T-cell (primary cell): ENCODE results near the gene EEF1AKMT1. TPM values are rescaled to one million over a fixed set of nuclear protein-coding genes. Genes with fewer than 3 reads are reported as not detected.

Source experiments
- ATAC-seq, 4 experiments: fragments of 200-7000 bp in 3 of 4; fragments of 150-1000 bp in 1 of 4; cut with Tn5 transposase; replicated peaks in 1 of 4; 1 replicate in 3 of 4; 2 replicates in 1 of 4; pipeline ENCODE4 v1.10.0; 2021; ENCODE audit warnings: moderate library complexity in 3 of 4, mild to moderate bottlenecking in 2 of 4, moderate number of reproducible peaks in 1 of 4
- CTCF ChIA-PET, 2 donors: fragments of 300-600 bp; sonication (Branson Sonifier 250); formaldehyde crosslinking; loops; one replicate each; lab custom pipeline; 2022; ENCODE audit warnings: antibody characterized with exemption in 2 of 2; lab: Charles Lee
- POLR2A ChIA-PET, 2 donors: fragments of 300-600 bp; sonication (Branson Sonifier 250); formaldehyde crosslinking; loops; one replicate each; lab custom pipeline; 2022; ENCODE audit warnings: antibody characterized with exemption in 2 of 2; lab: Charles Lee
- DNase-seq, 35 experiments: peaks; one replicate each; pipeline versions ENCODE4 v3.0.0 to v3.0.0-alpha.2; 2013 to 2023
- H3K27ac ChIP-seq: one replicate; pipeline ENCODE4 v1.5.1; 2013; ENCODE audit warnings: low read length
- H3K27me3 ChIP-seq, 2 experiments: replicated peaks in 1 of 2; 1 replicate in 1 of 2; 2 replicates in 1 of 2; pipeline versions ENCODE4 v1.6.1 to v1.7.0; 2013; ENCODE audit warnings: low read length in 1 of 2, mixed read lengths in 1 of 2; ENCODE audit not compliant: control insufficient read depth in 2 of 2, insufficient read depth in 2 of 2; ENCODE audit errors: extremely low read depth in 1 of 2
- H3K36me3 ChIP-seq, 2 donors: 1 replicate in 1 of 2; 2 replicates in 1 of 2; pipeline versions ENCODE4 v1.6.1 to v1.7.0; 2013; ENCODE audit warnings: low read length in 1 of 2; ENCODE audit not compliant: control insufficient read depth in 2 of 2, insufficient read depth in 1 of 2; ENCODE audit errors: extremely low read depth in 1 of 2
- H3K4me1 ChIP-seq, 2 experiments: 1 replicate in 1 of 2; 2 replicates in 1 of 2; pipeline versions ENCODE4 v1.6.1 to v1.7.0; 2013; ENCODE audit warnings: low read length in 2 of 2, mixed read lengths in 1 of 2; ENCODE audit not compliant: insufficient read depth in 2 of 2, control insufficient read depth in 1 of 2; ENCODE audit errors: extremely low read depth in 1 of 2
- H3K4me3 ChIP-seq, 2 donors: 1 replicate in 1 of 2; 2 replicates in 1 of 2; pipeline versions ENCODE4 v1.5.1 to v1.7.0; 2013; ENCODE audit warnings: mild to moderate bottlenecking in 2 of 2, low read length in 1 of 2, moderate library complexity in 1 of 2; ENCODE audit not compliant: control insufficient read depth in 1 of 2; ENCODE audit errors: extremely low read depth in 1 of 2
- H3K9me3 ChIP-seq: 2 replicates; pipeline ENCODE4 v1.7.0; 2013
- H3K27ac Mint-ChIP-seq, 2 donors: one replicate each; pipeline ENCODE4 v1.8.0; 2020 to 2021; ENCODE audit warnings: mild to moderate bottlenecking in 2 of 2, mixed read lengths in 2 of 2
- H3K27me3 Mint-ChIP-seq, 2 donors: one replicate each; pipeline ENCODE4 v1.8.0; 2021 to 2022; ENCODE audit warnings: mixed read lengths in 2 of 2
- H3K36me3 Mint-ChIP-seq: one replicate; pipeline ENCODE4 v1.8.0; 2021; ENCODE audit warnings: mixed read lengths
- H3K4me1 Mint-ChIP-seq, 3 donors: one replicate each; pipeline ENCODE4 v1.8.0; 2020 to 2022; ENCODE audit warnings: mixed read lengths in 3 of 3, mild to moderate bottlenecking in 1 of 3
- H3K4me3 Mint-ChIP-seq, 3 donors: one replicate each; pipeline ENCODE4 v1.8.0; 2020 to 2022; ENCODE audit warnings: mild to moderate bottlenecking in 3 of 3, mixed read lengths in 3 of 3, moderate library complexity in 3 of 3
- H3K9me3 Mint-ChIP-seq, 3 donors: one replicate each; pipeline ENCODE4 v1.8.0; 2020 to 2022; ENCODE audit warnings: mixed read lengths in 3 of 3
- WGBS: methylation state at CpG from one replicate; pipeline ENCODE4 v1.1.5; 2013; ENCODE audit warnings: missing lambda C conversion rate; ENCODE audit not compliant: insufficient coverage; 5-methylcytosine and 5-hydroxymethylcytosine counted together
- total RNA-seq, 35 experiments: library from RNA in 6 of 35; stranded (reverse) in 6 of 35; fragments of 120-200 nt in 1 of 35; gene quantifications; one replicate each; pipeline versions ENCODE4 v1.2.1 to v1.2.4 and lab custom pipeline; 2013 to 2026

EEF1AKMT1 gene
- total RNA-seq, 5 donors from 2014 or later (not counting 1 experiment from before 2014, with no cell fraction given): 3.5 to 6.1 (median 4.3) TPM

DNA sequence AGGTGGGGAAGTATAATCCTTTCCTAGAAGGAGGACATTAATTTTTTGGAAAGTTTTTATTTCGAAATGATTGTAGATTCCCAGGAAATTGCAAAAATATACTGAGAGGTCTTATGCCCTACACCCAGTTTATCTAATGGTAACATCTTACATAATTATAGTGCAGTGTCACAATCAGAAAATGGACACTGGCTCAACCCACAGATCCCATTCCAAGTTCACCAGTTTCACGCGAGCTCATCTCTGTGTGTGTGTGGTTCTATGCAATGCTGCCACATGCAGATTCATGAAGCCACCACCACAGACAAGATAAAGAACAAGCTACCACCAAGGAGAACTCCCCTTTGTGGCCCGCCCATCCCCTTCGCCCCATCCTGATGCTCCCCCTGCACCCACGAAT, 45.9 kb downstream of the EEF1AKMT1 start:
- CTCF ChIA-PET: interaction anchor here in 1 of 2 donors (0.6 kb wide), 1 partner anchor 19 kb away, joined by 5 read pairs; no protein-coding TSS in a partner anchor

DNA sequence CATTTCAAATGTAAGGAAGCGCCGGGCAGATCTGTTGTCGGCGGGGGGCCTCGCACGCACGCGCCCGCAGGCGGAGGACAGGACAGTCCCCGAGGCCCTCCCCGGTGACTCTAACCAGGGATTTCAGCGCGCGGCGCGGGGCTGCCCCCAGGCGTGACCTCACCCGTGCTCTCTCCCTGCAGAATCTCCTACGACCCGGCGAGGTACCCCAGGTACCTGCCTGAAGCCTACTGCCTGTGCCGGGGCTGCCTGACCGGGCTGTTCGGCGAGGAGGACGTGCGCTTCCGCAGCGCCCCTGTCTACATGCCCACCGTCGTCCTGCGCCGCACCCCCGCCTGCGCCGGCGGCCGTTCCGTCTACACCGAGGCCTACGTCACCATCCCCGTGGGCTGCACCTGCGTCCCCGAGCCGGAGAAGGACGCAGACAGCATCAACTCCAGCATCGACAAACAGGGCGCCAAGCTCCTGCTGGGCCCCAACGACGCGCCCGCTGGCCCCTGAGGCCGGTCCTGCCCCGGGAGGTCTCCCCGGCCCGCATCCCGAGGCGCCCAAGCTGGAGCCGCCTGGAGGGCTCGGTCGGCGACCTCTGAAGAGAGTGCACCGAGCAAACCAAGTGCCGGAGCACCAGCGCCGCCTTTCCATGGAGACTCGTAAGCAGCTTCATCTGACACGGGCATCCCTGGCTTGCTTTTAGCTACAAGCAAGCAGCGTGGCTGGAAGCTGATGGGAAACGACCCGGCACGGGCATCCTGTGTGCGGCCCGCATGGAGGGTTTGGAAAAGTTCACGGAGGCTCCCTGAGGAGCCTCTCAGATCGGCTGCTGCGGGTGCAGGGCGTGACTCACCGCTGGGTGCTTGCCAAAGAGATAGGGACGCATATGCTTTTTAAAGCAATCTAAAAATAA, 52.1 kb downstream of the EEF1AKMT1 start:
- WGBS: 18% methylated on average over 68 of the region's 81 CpGs
- ChIA-PET CTCF (interaction anchor here in 1 of 2 donors (0.6 kb wide), 1 partner anchor 35 kb away, joined by 9 read pairs; no protein-coding TSS in a partner anchor), POLR2A (no interaction called here)
- no peak overlapping the region for H3K27ac Mint-ChIP-seq
- no peak overlapping the region for H3K27ac ChIP-seq
- H3K27me3 Mint-ChIP-seq: peaks cover 0 to 15% of the 10 kb centered on the region in 2 donors
- no peaks in the 10 kb centered on the region for H3K9me3 ChIP-seq
- H3K4me3 ChIP-seq: peak overlapping the region in 1 of 2 donors; percentile 2
- peak in 2 of 35 experiments; percentile 11 to 22 for DNase-seq
- no peaks in the 10 kb centered on the region for H3K9me3 Mint-ChIP-seq
- ATAC-seq: peak; percentile 16 to 69 (median 58)
- H3K36me3 ChIP-seq: no peaks in the 10 kb centered on the region
- H3K4me3 Mint-ChIP-seq: peak overlapping the region in 2 of 3 donors; percentile 13 to 54
- H3K4me1 ChIP-seq: peaks cover 0 to 10% of the 10 kb centered on the region in 2 experiments
- H3K36me3 Mint-ChIP-seq: peaks cover 3% of the 10 kb centered on the region
- peaks cover 0 to 40% of the 10 kb centered on the region in 2 experiments for H3K27me3 ChIP-seq
- peaks cover 2 to 8% (median 4%) of the 10 kb centered on the region in 3 donors for H3K4me1 Mint-ChIP-seq

More for the DNA sequence above, 45.9 kb downstream of the EEF1AKMT1 start:
- Mint-ChIP-seq H3K9me3 (no peaks in the 10 kb centered on the region), H3K4me1 (no peaks in the 10 kb centered on the region), H3K36me3 (peaks cover 31% of the 10 kb centered on the region), H3K27ac (no peak overlapping the region), H3K4me3 (no peak overlapping the region), H3K27me3 (peaks cover 0 to 2% of the 10 kb centered on the region in 2 donors)
- Histone ChIP-seq H3K27ac (no peak overlapping the region), H3K36me3 (no peaks in the 10 kb centered on the region), H3K9me3 (no peaks in the 10 kb centered on the region), H3K4me3 (no peak overlapping the region), H3K4me1 (no peaks in the 10 kb centered on the region), H3K27me3 (peaks cover 0 to 3% of the 10 kb centered on the region in 2 experiments)
- POLR2A ChIA-PET: no interaction called here
- DNase-seq (no peak), ATAC-seq (no peak)
- 75% methylated on average over 2 of the region's 6 CpGs for WGBS

DNA sequence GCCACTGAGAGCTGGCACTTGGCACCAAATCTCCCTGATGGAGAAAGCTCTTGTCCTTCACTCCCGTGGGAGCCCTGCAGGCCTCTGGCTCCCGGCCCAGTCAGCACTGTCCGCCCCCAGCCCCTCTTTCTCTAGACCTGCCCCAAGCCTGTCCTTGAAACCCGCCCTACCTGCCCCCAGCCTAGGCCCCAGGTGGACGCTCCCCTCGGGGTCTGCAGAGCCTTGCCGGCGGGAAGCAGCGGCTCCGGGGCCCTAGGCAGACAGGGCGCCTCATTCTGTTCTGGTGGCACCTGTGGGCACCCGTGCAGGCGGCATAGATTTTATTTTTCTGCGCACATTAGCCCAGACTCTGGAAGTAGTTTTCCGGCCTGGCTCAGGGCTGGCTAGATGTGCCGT, 52.7 kb downstream of the EEF1AKMT1 start:
- DNase-seq (no peak), ATAC-seq (no peak)
- H3K36me3 ChIP-seq: no peaks in the 10 kb centered on the region
- Mint-ChIP-seq H3K27me3 (peaks cover 0 to 15% of the 10 kb centered on the region in 2 donors), H3K36me3 (no peaks in the 10 kb centered on the region), H3K9me3 (no peaks in the 10 kb centered on the region), H3K27ac (no peak overlapping the region), H3K4me3 (peak overlapping the region in 1 of 3 donors; percentile 54), H3K4me1 (peaks cover 2 to 8% (median 4%) of the 10 kb centered on the region in 3 donors)
- H3K27ac ChIP-seq: no peak overlapping the region
- H3K9me3 ChIP-seq: no peaks in the 10 kb centered on the region
- 95% methylated on average over 16 of the region's 16 CpGs for WGBS
- ChIA-PET CTCF (interaction anchor here in 1 of 2 donors (0.6 kb wide), 1 partner anchor 34 kb away, joined by 9 read pairs; no protein-coding TSS in a partner anchor), POLR2A (no interaction called here)
- peaks cover 0 to 10% of the 10 kb centered on the region in 2 experiments for H3K4me1 ChIP-seq
- H3K27me3 ChIP-seq: peaks cover 0 to 41% of the 10 kb centered on the region in 2 experiments
- H3K4me3 ChIP-seq: no peak overlapping the region

DNA sequence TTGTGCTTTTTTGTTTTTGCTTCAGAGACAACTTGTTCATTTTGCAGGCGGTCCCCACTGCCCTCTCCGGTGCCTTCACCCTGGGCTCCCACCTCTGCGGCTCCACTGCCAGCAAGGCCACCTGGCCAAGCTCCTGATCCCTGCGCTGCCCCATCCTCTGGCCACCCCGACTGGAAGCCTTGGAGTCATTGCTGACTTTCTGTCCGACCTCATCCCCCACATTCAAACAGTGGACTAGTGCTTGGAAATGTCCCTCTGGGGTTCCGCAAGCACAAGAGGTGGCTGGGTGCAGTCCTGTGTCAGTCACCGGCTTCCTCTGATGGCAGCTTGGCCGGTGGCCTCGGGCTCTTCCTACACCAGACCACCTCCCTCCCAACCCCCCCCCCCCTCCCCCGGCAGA, 53.3 kb downstream of the EEF1AKMT1 start:
- Histone ChIP-seq H3K27ac (no peak overlapping the region), H3K4me1 (peaks cover 0 to 10% of the 10 kb centered on the region in 2 experiments), H3K9me3 (no peaks in the 10 kb centered on the region), H3K27me3 (peaks cover 0 to 41% of the 10 kb centered on the region in 2 experiments), H3K4me3 (no peak overlapping the region), H3K36me3 (no peaks in the 10 kb centered on the region)
- no peak for ATAC-seq
- H3K27ac Mint-ChIP-seq: no peak overlapping the region
- no peaks in the 10 kb centered on the region for H3K36me3 Mint-ChIP-seq
- POLR2A ChIA-PET: no interaction called here
- peaks cover 0 to 15% of the 10 kb centered on the region in 2 donors for H3K27me3 Mint-ChIP-seq
- 89% methylated on average over 10 of the region's 11 CpGs for WGBS
- CTCF ChIA-PET: no interaction called here
- H3K9me3 Mint-ChIP-seq: no peaks in the 10 kb centered on the region
- no peak for DNase-seq
- H3K4me3 Mint-ChIP-seq: no peak overlapping the region
- peaks cover 2 to 8% (median 4%) of the 10 kb centered on the region in 3 donors for H3K4me1 Mint-ChIP-seq

- Histone ChIP-seq H3K27me3 (peaks cover 0 to 43% of the 10 kb centered on the region in 2 experiments), H3K4me1 (peaks cover 0 to 10% of the 10 kb centered on the region in 2 experiments), H3K4me3 (no peak overlapping the region), H3K9me3 (no peaks in the 10 kb centered on the region), H3K27ac (no peak overlapping the region), H3K36me3 (no peaks in the 10 kb centered on the region)
- no peak for DNase-seq
- Mint-ChIP-seq H3K27me3 (peaks cover 0 to 15% of the 10 kb centered on the region in 2 donors), H3K36me3 (no peaks in the 10 kb centered on the region), H3K4me1 (peaks cover 2 to 8% (median 4%) of the 10 kb centered on the region in 3 donors), H3K27ac (no peak overlapping the region), H3K9me3 (no peaks in the 10 kb centered on the region), H3K4me3 (no peak overlapping the region)
- ATAC-seq: no peak
- WGBS: 90% methylated on average over 12 of the region's 13 CpGs
- POLR2A ChIA-PET: no interaction called here
- CTCF ChIA-PET: no interaction called here
Measured at GRCh38 chr13:20719783-20720182, 54.0 kb downstream of the EEF1AKMT1 start.

DNA sequence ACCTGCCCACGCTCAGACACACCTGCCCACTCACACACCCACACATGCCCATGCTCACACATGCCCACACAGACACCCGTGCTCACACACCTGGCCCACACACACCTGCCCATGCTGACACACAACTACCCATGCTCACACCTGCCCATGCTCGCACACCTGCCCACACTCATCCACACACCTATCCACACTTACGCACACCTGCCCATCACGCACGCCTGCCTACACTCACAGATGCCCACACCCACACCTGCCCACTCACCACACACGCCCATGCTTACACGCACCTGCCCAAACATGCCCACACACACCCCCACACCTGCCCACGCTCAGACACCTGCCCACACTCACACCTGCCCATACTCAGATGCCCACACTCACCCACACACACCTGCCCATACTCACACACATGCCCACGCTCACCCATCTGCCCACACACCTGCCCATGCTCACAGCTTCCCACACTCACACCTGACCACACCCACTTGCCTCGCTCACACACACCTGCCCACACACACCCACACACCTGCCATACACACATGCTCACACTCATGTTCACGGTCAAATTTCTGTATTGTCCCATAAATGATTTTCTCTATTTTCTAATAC, 54.7 kb downstream of the EEF1AKMT1 start:
- H3K27me3 ChIP-seq: peaks cover 0 to 47% of the 10 kb centered on the region in 2 experiments
- Mint-ChIP-seq H3K4me3 (no peak overlapping the region), H3K27me3 (peaks cover 0 to 16% of the 10 kb centered on the region in 2 donors), H3K9me3 (no peaks in the 10 kb centered on the region), H3K27ac (no peak overlapping the region), H3K36me3 (no peaks in the 10 kb centered on the region), H3K4me1 (peaks cover 2 to 8% (median 4%) of the 10 kb centered on the region in 3 donors)
- H3K27ac ChIP-seq: no peak overlapping the region
- CTCF ChIA-PET: no interaction called here
- H3K36me3 ChIP-seq: no peaks in the 10 kb centered on the region
- no peak for DNase-seq
- WGBS: 80% methylated on average over 12 of the region's 12 CpGs
- POLR2A ChIA-PET: no interaction called here
- peaks cover 0 to 10% of the 10 kb centered on the region in 2 experiments for H3K4me1 ChIP-seq
- no peak overlapping the region for H3K4me3 ChIP-seq
- H3K9me3 ChIP-seq: no peaks in the 10 kb centered on the region
- no peak for ATAC-seq
